SKM-1 treated with dmso at 0.1 percent for 144 hours (cell line): ENCODE data around the gene OR10G3.

Experiments used
- DNase-seq: peaks from one replicate; lab custom pipeline; 2025; ENCODE audit not compliant: unreplicated experiment; lab: John Stamatoyannopoulos, UW

Gene OR10G3

GRCh38 chr14:21535545-21536417 is 44.1 kb downstream of the OR10G3 start:
- DNase-seq: no peak

- DNase-seq: peak; percentile 4
These were observed 45.3 kb downstream of the OR10G3 start for GRCh38 chr14:21534576-21534975.

GRCh38 chr14:21533294-21533693 is 46.6 kb downstream of the OR10G3 start:
- no peak for DNase-seq

- DNase-seq: no peak
These were observed 50.4 kb downstream of the OR10G3 start for GRCh38 chr14:21529515-21529914.

GRCh38 chr14:21528381-21529348 is 51.2 kb downstream of the OR10G3 start:
- no peak for DNase-seq

GRCh38 chr14:21527318-21527679 is 52.6 kb downstream of the OR10G3 start:
- DNase-seq: no peak

GRCh38 chr14:21526672-21527317 is 53.1 kb downstream of the OR10G3 start:
- DNase-seq: no peak

GRCh38 chr14:21525962-21526671 is 53.8 kb downstream of the OR10G3 start, which contains the start of gene SALL2:
TSS of gene SALL2 (minus strand) at chr14:21526346. CDS start at chr14:21526127, 219 bp downstream.
- DNase-seq: no peak

GRCh38 chr14:21525571-21525961 is 54.3 kb downstream of the OR10G3 start:
- no peak for DNase-seq

GRCh38 chr14:21524575-21525490 is 55.0 kb downstream of the OR10G3 start:
- DNase-seq: no peak

- no peak for DNase-seq
These were observed 56.7 kb downstream of the OR10G3 start for GRCh38 chr14:21523203-21523602.

- DNase-seq: no peak
These were observed 58.4 kb downstream of the OR10G3 start for GRCh38 chr14:21521501-21521900.

GRCh38 chr14:21520767-21521166 is 59.1 kb downstream of the OR10G3 start:
- no peak for DNase-seq

- DNase-seq: no peak
These were observed 61.2 kb downstream of the OR10G3 start for GRCh38 chr14:21518725-21519124.
